GM12872 (cell line): ENCODE results near the gene EID3.

Experiments used
- TF ChIP-seq, protein P1 (sequence below): IDR thresholded peaks from 3 replicates; pipeline ENCODE4 v1.5.1; 2011; ENCODE audit warnings: low read depth, mild to moderate bottlenecking, low read length, moderate library complexity; ENCODE audit not compliant: insufficient read depth

The EID3 gene

DNA sequence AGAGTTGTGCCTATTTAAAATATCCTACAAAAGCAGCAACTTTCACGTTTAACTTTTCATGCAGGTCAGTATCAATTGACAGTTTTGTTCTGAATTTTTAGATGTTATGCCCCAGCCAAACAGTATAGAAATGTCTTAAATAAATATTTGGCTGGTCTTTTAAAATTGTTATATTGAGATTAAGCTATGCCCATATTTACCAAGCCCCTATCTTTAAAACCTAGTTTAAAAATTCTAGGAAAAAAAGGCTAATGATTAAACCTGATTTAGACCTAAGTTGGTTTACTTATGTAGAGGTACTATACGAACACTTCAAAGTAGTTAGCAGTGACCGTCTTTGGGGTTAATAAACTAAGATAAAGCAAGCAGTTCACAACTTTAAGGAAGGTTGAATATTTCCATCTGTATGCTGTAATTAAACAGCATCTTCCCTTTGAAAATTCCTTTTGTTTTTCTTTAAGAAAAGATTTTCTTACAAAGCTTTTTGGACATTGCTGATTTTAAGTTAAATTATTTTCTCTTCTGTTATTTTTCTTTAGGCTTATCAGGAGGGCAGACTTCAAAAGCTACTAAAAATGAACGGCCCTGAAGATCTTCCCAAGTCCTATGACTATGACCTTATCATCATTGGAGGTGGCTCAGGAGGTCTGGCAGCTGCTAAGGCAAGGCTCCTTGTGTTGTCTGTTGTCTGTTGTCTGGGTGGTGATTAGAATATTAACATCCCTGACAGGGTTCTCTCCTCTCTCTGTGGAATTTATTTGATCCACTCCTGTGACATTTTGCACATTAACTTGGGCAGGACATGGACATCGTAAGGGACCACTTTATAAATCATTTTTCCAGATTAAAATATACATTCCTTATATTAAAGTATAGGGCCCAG is 7.5 kb downstream of the EID3 start:
- TF ChIP-seq, protein P1, sequence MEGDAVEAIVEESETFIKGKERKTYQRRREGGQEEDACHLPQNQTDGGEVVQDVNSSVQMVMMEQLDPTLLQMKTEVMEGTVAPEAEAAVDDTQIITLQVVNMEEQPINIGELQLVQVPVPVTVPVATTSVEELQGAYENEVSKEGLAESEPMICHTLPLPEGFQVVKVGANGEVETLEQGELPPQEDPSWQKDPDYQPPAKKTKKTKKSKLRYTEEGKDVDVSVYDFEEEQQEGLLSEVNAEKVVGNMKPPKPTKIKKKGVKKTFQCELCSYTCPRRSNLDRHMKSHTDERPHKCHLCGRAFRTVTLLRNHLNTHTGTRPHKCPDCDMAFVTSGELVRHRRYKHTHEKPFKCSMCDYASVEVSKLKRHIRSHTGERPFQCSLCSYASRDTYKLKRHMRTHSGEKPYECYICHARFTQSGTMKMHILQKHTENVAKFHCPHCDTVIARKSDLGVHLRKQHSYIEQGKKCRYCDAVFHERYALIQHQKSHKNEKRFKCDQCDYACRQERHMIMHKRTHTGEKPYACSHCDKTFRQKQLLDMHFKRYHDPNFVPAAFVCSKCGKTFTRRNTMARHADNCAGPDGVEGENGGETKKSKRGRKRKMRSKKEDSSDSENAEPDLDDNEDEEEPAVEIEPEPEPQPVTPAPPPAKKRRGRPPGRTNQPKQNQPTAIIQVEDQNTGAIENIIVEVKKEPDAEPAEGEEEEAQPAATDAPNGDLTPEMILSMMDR, result no peak

DNA sequence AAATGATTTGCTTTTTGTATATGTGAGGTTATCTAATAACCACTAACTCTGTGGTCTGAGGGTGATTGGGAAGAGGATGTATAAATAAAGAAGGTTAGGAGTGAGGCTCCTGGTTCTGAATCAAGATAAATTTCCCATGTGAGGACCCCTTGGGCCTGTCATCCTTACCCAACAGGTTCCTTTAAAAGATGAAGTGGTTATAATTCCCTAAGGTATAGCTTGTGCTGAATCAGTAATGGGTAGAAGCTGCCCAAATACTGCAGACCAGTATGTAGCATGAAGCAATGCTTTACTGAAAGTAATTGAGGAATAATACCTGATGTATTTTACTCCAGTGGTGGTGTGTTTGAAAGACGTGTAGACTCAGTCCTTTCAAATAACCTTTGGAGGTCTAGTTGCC is 8.7 kb downstream of the EID3 start:
- TF ChIP-seq, protein P1, result no peak

DNA sequence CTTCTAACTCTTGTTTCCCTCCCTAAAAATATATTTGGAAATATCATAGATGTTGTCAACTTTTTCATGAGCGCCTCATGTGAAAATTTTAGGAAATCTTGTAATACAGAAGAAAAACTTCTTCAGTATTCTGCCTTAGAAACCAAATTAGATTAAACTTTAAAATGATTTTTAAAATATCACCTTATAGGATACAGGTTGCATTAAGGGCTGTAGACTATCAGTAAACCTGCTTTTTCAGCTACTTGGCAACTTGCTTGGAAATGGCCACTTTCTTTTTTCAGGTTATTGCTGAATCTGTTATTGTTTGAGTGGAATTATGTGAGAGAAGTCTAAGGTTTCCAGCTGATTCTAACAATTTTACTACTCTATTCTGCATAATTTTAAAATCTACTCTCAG is 9.1 kb downstream of the EID3 start:
- TF ChIP-seq, protein P1, result no peak

DNA sequence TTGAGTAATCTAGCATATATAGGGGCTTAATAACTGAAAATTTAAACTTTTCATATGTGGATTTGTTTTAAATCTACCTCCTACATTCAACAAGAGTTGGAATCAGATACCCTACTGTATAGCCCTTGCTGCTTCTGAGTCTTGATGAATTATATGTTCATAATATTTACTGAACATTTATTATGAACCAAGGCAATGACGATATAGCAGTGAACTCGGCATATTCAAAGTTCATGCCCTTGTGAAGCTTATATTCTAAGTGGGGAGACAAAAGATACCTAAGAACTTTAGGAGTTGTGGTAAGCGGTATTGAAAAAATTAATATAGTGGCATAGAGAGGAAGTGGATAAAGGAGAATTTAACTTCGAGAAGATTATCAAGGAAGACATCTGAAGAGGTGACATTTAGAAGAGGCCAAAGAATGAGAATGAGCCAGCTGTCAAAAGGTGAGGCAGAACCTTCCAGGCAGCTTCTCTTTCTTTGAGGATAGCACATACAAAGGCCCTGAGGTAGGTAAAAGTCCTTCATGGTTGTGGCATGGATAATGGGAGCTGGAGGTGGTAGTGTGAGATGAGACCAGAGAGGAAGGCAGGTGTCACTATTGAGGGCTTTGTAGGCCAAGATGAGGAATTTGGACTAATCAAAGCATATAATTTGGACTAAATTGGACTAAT is 10.2 kb downstream of the EID3 start:
- TF ChIP-seq, protein P1, result no peak

DNA sequence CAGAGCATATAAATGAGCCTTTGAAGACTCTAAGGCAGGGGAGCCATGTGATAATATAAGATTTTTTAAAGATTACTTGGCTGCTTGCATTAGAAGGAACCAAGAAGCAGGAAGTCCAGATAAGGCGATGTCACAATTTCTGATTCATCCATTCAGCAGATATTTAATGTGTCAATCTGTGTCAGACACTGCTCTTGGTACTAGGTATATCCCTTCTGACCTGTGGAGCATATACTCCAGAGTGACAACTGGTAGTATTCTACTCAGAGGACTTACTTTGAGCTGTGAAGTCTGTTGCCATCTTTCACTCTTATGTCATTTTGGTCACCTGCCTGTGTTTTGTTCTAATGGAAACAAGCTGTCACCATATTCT is 10.7 kb downstream of the EID3 start:
- TF ChIP-seq, protein P1, result no peak

DNA sequence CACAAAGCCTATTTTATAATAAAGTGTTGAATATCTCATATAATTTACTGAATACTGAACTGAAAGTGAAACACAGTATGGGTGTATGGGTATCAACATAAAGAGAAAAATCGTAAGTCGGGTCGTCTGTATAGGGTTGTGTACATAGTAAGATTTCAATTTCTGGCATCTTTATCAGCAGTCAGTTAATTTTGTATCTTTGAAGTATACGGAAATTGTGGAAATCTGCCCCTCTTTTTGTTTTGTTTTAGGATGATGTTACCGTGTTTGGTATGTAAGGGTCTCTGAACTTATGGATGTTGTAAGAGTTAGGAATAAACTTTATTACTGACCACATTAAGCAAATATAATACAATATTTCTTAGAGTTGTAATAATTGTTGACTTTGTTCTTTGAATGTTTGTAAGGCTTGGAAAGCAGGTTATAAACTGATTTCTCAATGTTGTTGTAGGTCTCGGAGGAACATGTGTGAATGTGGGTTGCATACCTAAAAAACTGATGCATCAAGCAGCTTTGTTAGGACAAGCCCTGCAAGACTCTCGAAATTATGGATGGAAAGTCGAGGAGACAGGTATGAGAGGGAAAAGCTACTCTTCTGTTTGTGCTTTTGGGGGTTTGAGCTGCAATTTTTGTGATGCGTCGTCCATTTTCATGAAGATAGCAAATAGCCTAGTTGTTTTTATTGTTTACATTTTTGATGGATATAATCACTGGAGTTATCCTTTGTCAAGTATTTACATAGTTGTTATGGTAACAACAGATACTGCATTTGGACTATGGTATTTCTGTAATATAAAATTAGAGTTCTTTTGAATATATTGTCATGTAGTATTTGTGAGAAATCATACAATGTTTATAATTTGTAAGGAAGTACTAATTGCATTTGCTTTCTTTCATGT is 12.0 kb downstream of the EID3 start:
- TF ChIP-seq, protein P1, result no peak

DNA sequence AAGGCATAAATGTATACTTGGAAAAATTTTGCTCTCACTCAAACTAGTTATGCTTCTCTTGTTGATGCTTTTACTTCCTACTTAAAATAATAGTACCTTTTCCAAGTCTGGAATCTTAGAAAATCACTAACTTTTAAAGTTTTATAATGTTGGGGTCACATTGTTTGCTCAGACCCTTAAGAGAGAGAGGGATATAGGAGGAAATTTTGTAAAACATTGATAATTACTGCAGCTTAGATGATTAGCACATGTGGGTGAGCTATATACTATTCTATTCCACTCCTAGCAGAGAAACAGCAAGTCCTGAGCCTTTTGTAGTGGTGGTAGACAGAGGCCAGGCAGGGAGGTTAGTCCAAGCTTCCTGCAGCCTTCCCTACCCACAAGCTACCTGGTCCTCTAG is 13.4 kb downstream of the EID3 start:
- TF ChIP-seq, protein P1, result no peak
